ENCODE results near the gene CAV3. TPM values are rescaled to one million over a fixed set of nuclear protein-coding genes. Genes with fewer than 3 reads are reported as not detected.

CAV3 gene
- total RNA-seq, 5 donors from 2014 or later (not counting 1 experiment from before 2014, with no cell fraction given) = not detected

GRCh38 chr3:8759038-8759707, 25.6 kb downstream of the CAV3 start:
- Mint-ChIP-seq H3K27me3 (no peaks in the 10 kb centered on the region), H3K9me3 (no peaks in the 10 kb centered on the region)

DNA sequence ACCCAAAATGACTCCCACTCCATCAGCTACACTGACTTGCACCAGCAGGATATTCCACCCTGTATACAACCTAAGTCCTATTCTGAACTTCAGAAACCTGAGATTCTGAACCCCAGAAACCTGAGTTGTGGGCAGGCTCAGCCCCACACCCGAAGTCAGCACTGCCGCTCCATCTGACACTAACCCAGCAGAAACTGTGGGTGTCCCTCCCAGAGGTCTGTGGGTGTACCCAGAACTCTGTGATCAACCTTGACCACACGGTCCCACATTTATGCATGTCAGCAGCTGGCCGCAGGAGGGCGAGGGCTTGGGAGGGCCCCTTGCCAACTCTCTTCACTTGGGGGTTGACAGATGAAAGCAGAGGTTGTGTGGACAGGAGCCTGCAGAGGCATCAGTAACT, 26.5 kb downstream of the CAV3 start:
- H3K4me1 Mint-ChIP-seq = no peaks in the 10 kb centered on the region
- no peaks in the 10 kb centered on the region for H3K27me3 Mint-ChIP-seq
- Histone ChIP-seq H3K4me1 (ENCODE audit: control insufficient read depth in 1 of 2, extremely low read depth in 1 of 2, insufficient read depth in 2 of 2, low read length in 2 of 2) (no peaks in the 10 kb centered on the region), H3K9me3 (no peaks in the 10 kb centered on the region), H3K4me3 (ENCODE audit: control insufficient read depth in 1 of 2, extremely low read depth in 1 of 2, low read length in 1 of 2) (no peak overlapping the region), H3K27ac (ENCODE audit: low read length) (no peak overlapping the region), H3K36me3 (ENCODE audit: control insufficient read depth in 2 of 2, extremely low read depth in 1 of 2, insufficient read depth in 1 of 2, low read length in 1 of 2) (no peaks in the 10 kb centered on the region), H3K27me3 (replicated peaks in 1 of 2; ENCODE audit: control insufficient read depth in 2 of 2, extremely low read depth in 1 of 2, insufficient read depth in 2 of 2, low read length in 1 of 2) (peaks cover 0 to 3% of the 10 kb centered on the region in 2 experiments)
- ATAC-seq (replicated peaks in 1 of 4) = no peak
- no peaks in the 10 kb centered on the region for H3K9me3 Mint-ChIP-seq
- no peaks in the 10 kb centered on the region for H3K36me3 Mint-ChIP-seq
- H3K4me3 Mint-ChIP-seq = no peak overlapping the region
- no peak overlapping the region for H3K27ac Mint-ChIP-seq
- no peak for DNase-seq
- WGBS (ENCODE audit: insufficient coverage) = 91% methylated on average over 2 of the region's 5 CpGs
- CTCF ChIA-PET = no interaction called here
- POLR2A ChIA-PET = no interaction called here

More at GRCh38 chr3:8759038-8759707, 25.6 kb downstream of the CAV3 start:
- DNase-seq (no peak), ATAC-seq (replicated peaks in 1 of 4) (no peak)
- 76% methylated on average over 2 of the region's 7 CpGs for WGBS (ENCODE audit: insufficient coverage)
- H3K27ac ChIP-seq (ENCODE audit: low read length) = no peak overlapping the region
- no peaks in the 10 kb centered on the region for H3K36me3 ChIP-seq (ENCODE audit: control insufficient read depth in 2 of 2, extremely low read depth in 1 of 2, insufficient read depth in 1 of 2, low read length in 1 of 2)
- Mint-ChIP-seq H3K4me3 (no peak overlapping the region), H3K36me3 (no peaks in the 10 kb centered on the region), H3K4me1 (no peaks in the 10 kb centered on the region), H3K27ac (no peak overlapping the region)
- peaks cover 0 to 3% of the 10 kb centered on the region in 2 experiments for H3K27me3 ChIP-seq (replicated peaks in 1 of 2; ENCODE audit: control insufficient read depth in 2 of 2, extremely low read depth in 1 of 2, insufficient read depth in 2 of 2, low read length in 1 of 2)
- ChIA-PET POLR2A (no interaction called here), CTCF (no interaction called here)
- no peak overlapping the region for H3K4me3 ChIP-seq (ENCODE audit: control insufficient read depth in 1 of 2, extremely low read depth in 1 of 2, low read length in 1 of 2)
- H3K4me1 ChIP-seq (ENCODE audit: control insufficient read depth in 1 of 2, extremely low read depth in 1 of 2, insufficient read depth in 2 of 2, low read length in 2 of 2) = no peaks in the 10 kb centered on the region
- H3K9me3 ChIP-seq = no peaks in the 10 kb centered on the region

DNA sequence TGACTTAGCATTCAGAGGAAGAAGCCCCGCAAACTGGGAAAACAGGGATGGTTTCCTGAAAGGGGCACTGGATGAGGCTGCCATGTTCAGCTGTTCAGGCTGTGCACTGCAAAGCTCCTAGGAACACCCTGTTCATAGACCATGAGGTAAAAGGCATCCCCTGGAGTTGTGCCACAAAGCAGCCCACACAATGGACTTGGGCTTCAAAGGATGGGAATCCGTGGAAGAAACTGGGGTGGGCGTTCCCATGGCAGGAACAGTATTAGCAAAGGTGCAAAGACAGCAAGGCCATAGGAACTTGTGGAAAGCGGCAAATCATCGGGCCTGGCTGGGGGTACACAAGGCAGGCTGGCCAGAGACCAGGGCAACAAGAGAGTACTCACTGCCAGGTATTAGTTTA, 26.9 kb downstream of the CAV3 start:
- 86% methylated on average over 5 of the region's 5 CpGs for WGBS (ENCODE audit: insufficient coverage)
- H3K27me3 ChIP-seq (replicated peaks in 1 of 2; ENCODE audit: control insufficient read depth in 2 of 2, extremely low read depth in 1 of 2, insufficient read depth in 2 of 2, low read length in 1 of 2) = peaks cover 0 to 3% of the 10 kb centered on the region in 2 experiments
- POLR2A ChIA-PET = no interaction called here
- Mint-ChIP-seq H3K36me3 (no peaks in the 10 kb centered on the region), H3K9me3 (no peaks in the 10 kb centered on the region), H3K27me3 (no peaks in the 10 kb centered on the region), H3K4me3 (no peak overlapping the region), H3K4me1 (no peaks in the 10 kb centered on the region), H3K27ac (no peak overlapping the region)
- H3K4me3 ChIP-seq (ENCODE audit: control insufficient read depth in 1 of 2, extremely low read depth in 1 of 2, low read length in 1 of 2) = no peak overlapping the region
- H3K27ac ChIP-seq (ENCODE audit: low read length) = no peak overlapping the region
- CTCF ChIA-PET = no interaction called here
- no peaks in the 10 kb centered on the region for H3K36me3 ChIP-seq (ENCODE audit: control insufficient read depth in 2 of 2, extremely low read depth in 1 of 2, insufficient read depth in 1 of 2, low read length in 1 of 2)
- ATAC-seq (replicated peaks in 1 of 4) (no peak), DNase-seq (no peak)
- H3K4me1 ChIP-seq (ENCODE audit: control insufficient read depth in 1 of 2, extremely low read depth in 1 of 2, insufficient read depth in 2 of 2, low read length in 2 of 2) = no peaks in the 10 kb centered on the region
- no peaks in the 10 kb centered on the region for H3K9me3 ChIP-seq

GRCh38 chr3:8761866-8762265, 28.3 kb downstream of the CAV3 start:
- Mint-ChIP-seq H3K4me3 (no peak overlapping the region), H3K9me3 (no peaks in the 10 kb centered on the region), H3K27ac (no peak overlapping the region), H3K27me3 (peaks cover 5 to 6% of the 10 kb centered on the region in 2 donors), H3K4me1 (no peaks in the 10 kb centered on the region), H3K36me3 (no peaks in the 10 kb centered on the region)
- no peak overlapping the region for H3K4me3 ChIP-seq (ENCODE audit: control insufficient read depth in 1 of 2, extremely low read depth in 1 of 2, low read length in 1 of 2)
- CTCF ChIA-PET = no interaction called here
- ATAC-seq (replicated peaks in 1 of 4) = no peak
- no peaks in the 10 kb centered on the region for H3K4me1 ChIP-seq (ENCODE audit: control insufficient read depth in 1 of 2, extremely low read depth in 1 of 2, insufficient read depth in 2 of 2, low read length in 2 of 2)
- H3K36me3 ChIP-seq (ENCODE audit: control insufficient read depth in 2 of 2, extremely low read depth in 1 of 2, insufficient read depth in 1 of 2, low read length in 1 of 2) = no peaks in the 10 kb centered on the region
- no peak overlapping the region for H3K27ac ChIP-seq (ENCODE audit: low read length)
- no peak for DNase-seq
- H3K9me3 ChIP-seq = no peaks in the 10 kb centered on the region
- WGBS (ENCODE audit: insufficient coverage) = 77% methylated on average over 3 of the region's 5 CpGs
- POLR2A ChIA-PET = no interaction called here
- peaks cover 0 to 7% of the 10 kb centered on the region in 2 experiments for H3K27me3 ChIP-seq (replicated peaks in 1 of 2; ENCODE audit: control insufficient read depth in 2 of 2, extremely low read depth in 1 of 2, insufficient read depth in 2 of 2, low read length in 1 of 2)

- H3K9me3 Mint-ChIP-seq = no peaks in the 10 kb centered on the region
- Histone ChIP-seq H3K36me3 (ENCODE audit: control insufficient read depth in 2 of 2, extremely low read depth in 1 of 2, insufficient read depth in 1 of 2, low read length in 1 of 2) (no peaks in the 10 kb centered on the region), H3K27ac (ENCODE audit: low read length) (no peak overlapping the region), H3K4me3 (ENCODE audit: control insufficient read depth in 1 of 2, extremely low read depth in 1 of 2, low read length in 1 of 2) (no peak overlapping the region), H3K4me1 (ENCODE audit: control insufficient read depth in 1 of 2, extremely low read depth in 1 of 2, insufficient read depth in 2 of 2, low read length in 2 of 2) (no peaks in the 10 kb centered on the region), H3K27me3 (replicated peaks in 1 of 2; ENCODE audit: control insufficient read depth in 2 of 2, extremely low read depth in 1 of 2, insufficient read depth in 2 of 2, low read length in 1 of 2) (peaks cover 0 to 7% of the 10 kb centered on the region in 2 experiments), H3K9me3 (no peaks in the 10 kb centered on the region)
- peaks cover 6 to 10% of the 10 kb centered on the region in 2 donors for H3K27me3 Mint-ChIP-seq
- ATAC-seq (replicated peaks in 1 of 4) (no peak), DNase-seq (no peak)
- peaks cover 0 to 2% (median 0%) of the 10 kb centered on the region in 3 donors for H3K4me1 Mint-ChIP-seq
- 83% methylated on average over 9 of the region's 11 CpGs for WGBS (ENCODE audit: insufficient coverage)
- POLR2A ChIA-PET = no interaction called here
- CTCF ChIA-PET = no interaction called here
- no peak overlapping the region for H3K4me3 Mint-ChIP-seq
- no peak overlapping the region for H3K27ac Mint-ChIP-seq
- no peaks in the 10 kb centered on the region for H3K36me3 Mint-ChIP-seq
These were observed 29.2 kb downstream of the CAV3 start for GRCh38 chr3:8762607-8763377.

GRCh38 chr3:8764528-8764927, 30.9 kb downstream of the CAV3 start:
- DNase-seq = no peak
- no peak overlapping the region for H3K4me3 ChIP-seq (ENCODE audit: control insufficient read depth in 1 of 2, extremely low read depth in 1 of 2, low read length in 1 of 2)
- no peaks in the 10 kb centered on the region for H3K9me3 Mint-ChIP-seq
- no peak overlapping the region for H3K27ac ChIP-seq (ENCODE audit: low read length)
- H3K27ac Mint-ChIP-seq = no peak overlapping the region
- H3K4me3 Mint-ChIP-seq = no peak overlapping the region
- ChIA-PET CTCF (no interaction called here), POLR2A (no interaction called here)
- no peaks in the 10 kb centered on the region for H3K36me3 ChIP-seq (ENCODE audit: control insufficient read depth in 2 of 2, extremely low read depth in 1 of 2, insufficient read depth in 1 of 2, low read length in 1 of 2)
- peaks cover 0 to 22% of the 10 kb centered on the region in 2 experiments for H3K27me3 ChIP-seq (replicated peaks in 1 of 2; ENCODE audit: control insufficient read depth in 2 of 2, extremely low read depth in 1 of 2, insufficient read depth in 2 of 2, low read length in 1 of 2)
- no peak for ATAC-seq (replicated peaks in 1 of 4)
- no peaks in the 10 kb centered on the region for H3K9me3 ChIP-seq
- 89% methylated on average over 4 of the region's 6 CpGs for WGBS (ENCODE audit: insufficient coverage)
- H3K36me3 Mint-ChIP-seq = no peaks in the 10 kb centered on the region
- H3K27me3 Mint-ChIP-seq = peaks cover 18 to 24% of the 10 kb centered on the region in 2 donors
- peaks cover 0 to 15% of the 10 kb centered on the region in 2 experiments for H3K4me1 ChIP-seq (ENCODE audit: control insufficient read depth in 1 of 2, extremely low read depth in 1 of 2, insufficient read depth in 2 of 2, low read length in 2 of 2)
- peaks cover 10 to 13% (median 12%) of the 10 kb centered on the region in 3 donors for H3K4me1 Mint-ChIP-seq
